Stimulated activated CD8-positive, alpha-beta memory T cell treated with anti-CD3 and anti-CD28 coated beads, Interleukin-15, amount 100 ng/mL, for 48 hours (primary cell): Measurements from ENCODE around the gene CDKN2A.

Experiments
- DNase-seq, 2 donors: peaks; one replicate each; pipeline ENCODE4 v3.0.0-alpha.2; 2020; ENCODE audit warnings: low read depth in 2 of 2

The CDKN2A gene

DNA sequence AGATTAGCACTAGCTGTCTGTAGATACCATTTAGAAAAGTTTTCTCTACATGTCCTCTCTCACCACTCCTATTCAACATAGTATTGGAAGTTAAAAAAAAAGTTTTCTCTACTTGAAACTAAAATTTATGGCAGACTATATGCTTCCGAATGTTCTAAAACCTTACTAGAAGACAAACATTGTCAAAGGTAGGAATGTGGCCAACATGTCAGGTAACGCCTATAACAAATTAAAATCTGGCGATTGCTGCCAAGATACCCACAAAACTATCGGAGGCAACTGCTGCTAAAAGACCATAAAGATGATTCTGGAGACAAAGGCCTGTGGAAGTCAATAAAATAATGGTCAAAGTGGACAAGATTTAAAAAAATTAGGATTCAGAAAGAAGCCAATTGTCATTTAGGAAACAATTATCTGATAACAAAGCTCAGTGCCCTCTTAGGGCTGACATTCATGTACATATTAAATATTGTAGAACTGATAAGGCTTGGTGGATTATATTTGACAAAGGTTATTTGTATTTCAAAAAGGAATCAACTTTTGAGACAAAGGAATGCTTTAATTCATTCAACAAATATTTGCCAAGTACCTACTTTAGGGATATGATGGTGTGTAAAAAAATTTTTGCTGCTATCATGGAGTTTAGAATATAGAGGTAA, 52.7 kb downstream of the CDKN2A start:
- DNase-seq = no peak

DNA sequence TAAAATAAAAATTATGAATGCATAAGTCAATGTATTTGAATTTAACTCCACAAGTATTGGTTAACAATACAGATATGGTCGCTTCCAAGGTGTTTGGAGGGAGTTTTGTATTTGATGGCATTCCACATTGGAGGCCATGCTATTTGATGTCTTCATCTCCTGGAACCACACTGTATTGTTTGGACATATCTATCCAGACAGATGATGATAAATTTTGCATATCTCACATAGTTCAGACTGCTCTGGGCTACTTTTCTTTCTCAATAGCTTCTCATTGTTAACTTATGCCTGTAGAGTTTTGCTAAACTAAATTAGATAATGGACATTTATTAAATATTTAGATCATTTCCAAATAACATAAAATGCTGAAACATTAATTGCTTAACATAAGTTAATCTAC, 58.0 kb downstream of the CDKN2A start:
- no peak for DNase-seq

DNA sequence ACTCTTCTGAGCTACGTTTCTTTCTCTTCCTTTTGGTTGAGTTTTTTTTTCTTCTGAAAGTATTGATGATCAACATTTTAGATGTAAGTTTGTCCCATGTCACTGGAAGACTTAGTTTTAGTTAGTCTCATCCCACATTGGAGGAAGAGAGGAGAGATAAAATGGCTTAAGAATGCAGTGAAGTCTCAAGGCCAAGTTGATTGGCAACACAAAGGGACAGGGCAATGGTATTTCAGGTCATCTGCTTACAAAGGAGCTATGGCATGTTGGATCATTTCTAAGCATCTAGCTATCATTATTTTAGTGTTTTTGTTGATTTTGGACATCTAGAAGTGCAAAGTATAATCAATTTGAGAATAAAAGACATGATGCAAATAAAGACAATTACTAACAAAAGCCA, 58.6 kb downstream of the CDKN2A start:
- no peak for DNase-seq

DNA sequence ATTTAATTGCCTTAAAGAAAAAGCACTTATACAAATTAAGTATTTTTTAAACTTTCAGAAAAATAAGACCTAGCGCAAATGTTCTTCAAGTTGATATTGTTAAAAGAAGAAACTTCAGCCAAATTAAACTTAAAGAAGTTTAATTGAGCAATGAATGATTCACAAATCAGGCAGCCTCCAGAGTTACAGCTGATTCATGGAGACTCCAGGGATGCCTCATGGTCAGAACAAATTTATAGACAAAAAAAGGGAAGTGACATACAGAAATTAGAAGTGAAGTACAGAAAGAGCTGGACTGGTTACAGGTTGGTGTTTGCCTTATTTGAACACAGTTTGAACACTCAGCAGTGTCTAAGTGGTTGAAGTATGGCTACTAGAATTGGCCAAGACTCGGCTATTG, 60.3 kb downstream of the CDKN2A start:
- no peak for DNase-seq

GRCh38 chr9:21933281-21933680, 60.9 kb downstream of the CDKN2A start:
- DNase-seq = no peak

DNA sequence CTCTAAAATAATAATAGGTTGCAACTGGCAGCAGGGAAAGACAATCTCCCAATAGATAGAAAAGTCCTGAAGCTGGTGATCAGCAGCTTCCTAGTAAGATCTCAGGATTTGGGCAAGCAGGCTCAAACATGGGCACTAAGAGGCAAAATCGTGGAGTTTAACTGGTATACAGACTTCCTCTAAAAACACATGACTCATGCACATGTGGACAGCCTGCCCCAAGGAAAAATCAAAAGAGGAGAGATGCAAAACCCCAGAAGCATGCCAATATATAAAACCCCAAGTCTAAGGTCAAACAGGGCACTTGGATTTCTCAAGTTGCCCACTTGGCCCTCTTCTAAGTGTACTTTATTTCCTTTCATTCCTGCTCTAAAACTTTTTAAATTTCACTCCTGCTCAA, 62.8 kb downstream of the CDKN2A start:
- DNase-seq = no peak

- DNase-seq = no peak
Observed at GRCh38 chr9:21927752-21928151, 66.4 kb downstream of the CDKN2A start.

DNA sequence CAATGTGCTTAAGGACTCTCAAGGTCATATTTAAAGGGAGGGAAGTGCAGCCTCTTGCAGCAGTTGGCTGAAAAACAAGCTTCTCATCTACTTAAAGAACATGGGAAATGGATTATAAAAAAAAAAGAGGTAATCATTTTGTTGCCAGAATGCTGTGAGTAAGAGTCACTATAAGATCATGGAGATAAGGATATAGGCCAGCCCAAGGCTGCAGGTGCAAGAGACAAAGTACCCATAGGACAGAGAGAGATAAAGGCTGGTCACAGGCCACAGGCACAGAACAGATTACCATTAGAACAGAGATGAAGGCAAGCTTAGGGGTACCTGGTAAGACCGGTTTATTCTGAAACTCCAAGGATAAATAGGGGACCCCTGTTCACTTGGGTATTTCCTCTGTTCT, 70.5 kb downstream of the CDKN2A start:
- no peak for DNase-seq

DNA sequence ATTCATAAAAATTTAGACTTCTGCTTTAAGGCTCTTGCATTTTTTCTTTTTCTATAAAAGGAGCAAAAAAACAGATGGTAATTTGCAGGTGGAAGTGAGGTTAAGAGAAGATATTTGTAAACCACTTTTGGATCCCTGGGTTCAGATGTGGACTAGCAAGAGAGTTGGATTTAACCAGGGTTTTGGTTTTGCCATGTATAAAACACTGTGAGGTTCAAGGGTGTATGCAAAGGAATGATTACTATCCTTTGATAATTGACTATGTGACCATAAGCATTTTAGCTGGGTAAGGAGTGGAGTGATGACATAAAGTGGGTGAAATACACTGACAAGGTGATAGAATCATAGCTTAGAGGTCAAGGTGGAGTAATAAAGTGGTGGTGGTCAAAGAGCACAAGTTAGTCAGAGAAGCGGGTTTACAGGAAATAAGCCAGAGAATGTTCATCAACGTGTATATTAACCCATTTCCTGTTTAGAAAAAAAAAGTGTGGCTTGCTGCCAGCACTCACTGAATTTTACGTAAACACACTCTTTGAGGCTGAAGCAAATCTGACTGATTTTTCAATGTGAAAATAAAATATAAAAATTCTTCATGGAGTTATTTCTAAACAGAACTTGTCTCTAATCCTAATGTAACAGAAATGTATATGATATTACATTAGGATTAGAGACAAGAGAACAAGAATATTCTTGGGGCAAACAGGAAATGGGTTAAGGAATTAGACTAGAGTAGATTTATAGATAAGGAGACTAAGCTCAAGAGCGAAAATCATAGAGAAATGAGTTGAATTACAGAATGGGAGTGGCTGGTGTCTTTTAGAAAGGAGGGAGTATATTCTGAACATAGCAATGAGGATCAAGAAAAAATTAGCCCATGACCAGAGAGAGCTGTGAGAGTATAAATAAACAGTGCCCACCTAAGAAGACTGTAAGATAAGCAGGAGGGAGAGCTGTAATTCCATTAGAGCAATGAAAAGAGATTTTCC, 74.5 kb downstream of the CDKN2A start:
- DNase-seq = no peak
